Suprapubic skin (tissue), 4 donors: Measurements from ENCODE around the gene DMAC2L. TPM values are rescaled to one million over a fixed set of nuclear protein-coding genes. Genes with fewer than 3 reads are reported as not detected.

ENCODE experiments used
- DNase-seq, 2 donors: peaks; one replicate each; pipeline ENCODE4 v3.0.0-alpha.2; 2019; ENCODE audit warnings: low spot score in 2 of 2
- H3K27ac ChIP-seq: fragments of 200-600 bp; sonication (generic); one replicate; pipeline ENCODE4 v1.5.1; 2019
- H3K27me3 ChIP-seq: fragments of 200-600 bp; sonication (generic); one replicate; pipeline ENCODE4 v1.5.1; 2019
- H3K36me3 ChIP-seq: fragments of 200-600 bp; sonication (generic); one replicate; pipeline ENCODE4 v1.5.1; 2019
- H3K4me1 ChIP-seq: fragments of 200-600 bp; sonication (generic); one replicate; pipeline ENCODE4 v1.5.1; 2019
- H3K4me3 ChIP-seq: fragments of 200-600 bp; sonication (generic); one replicate; pipeline ENCODE4 v1.5.1; 2019; ENCODE audit warnings: mild to moderate bottlenecking
- H3K9me3 ChIP-seq: fragments of 200-600 bp; sonication (generic); one replicate; pipeline ENCODE4 v1.5.1; 2019
- CTCF ChIP-seq, 2 donors: fragments of 200-600 bp in 1 of 2; fragments of 450-650 bp in 1 of 2; sonication (generic) in 1 of 2; IDR thresholded peaks; one replicate each; pipeline ENCODE4 v1.5.1; 2016 to 2019; ENCODE audit warnings: antibody characterized with exemption in 2 of 2, mild to moderate bottlenecking in 1 of 2, moderate library complexity in 1 of 2
- EP300 ChIP-seq: sonication (generic); formaldehyde crosslinking; IDR thresholded peaks from one replicate; pipeline ENCODE4 v1.6.1; 2017; ENCODE audit warnings: antibody characterized with exemption
- POLR2A ChIP-seq, 2 donors: fragments of 450-650 bp; IDR thresholded peaks; one replicate each; pipeline ENCODE4 v1.6.1; 2017; ENCODE audit warnings: antibody characterized with exemption in 2 of 2, mild to moderate bottlenecking in 2 of 2, moderate library complexity in 2 of 2
- POLR2AphosphoS5 ChIP-seq, 3 donors: sonication (generic); formaldehyde crosslinking; IDR thresholded peaks; one replicate each; pipeline ENCODE4 v1.6.1; 2017; ENCODE audit warnings: antibody characterized with exemption in 3 of 3
- WGBS: methylation state at CpG from one replicate; pipeline ENCODE4 v1.1.5; 2018; 5-methylcytosine and 5-hydroxymethylcytosine counted together
- total RNA-seq, 4 donors: library from RNA; depleted of rRNA; stranded (reverse); fragments of >200 nt; gene quantifications; one replicate each; pipeline ENCODE4 v1.1.0, GENCODE V29; 2016

The DMAC2L gene
- total RNA-seq, 4 donors from 2014 or later, result 11.6 to 20.5 (median 18.3) TPM

GRCh38 chr14:50371546-50371945 is 59.4 kb downstream of the DMAC2L start:
- DNase-seq, result no peak
- no peaks in the 10 kb centered on the region for H3K9me3 ChIP-seq
- H3K36me3 ChIP-seq, result no peaks in the 10 kb centered on the region
- H3K27ac ChIP-seq, result no peak overlapping the region
- 86% methylated on average over 4 of the region's 4 CpGs for WGBS
- no peaks in the 10 kb centered on the region for H3K27me3 ChIP-seq
- H3K4me1 ChIP-seq, result no peaks in the 10 kb centered on the region
- TF ChIP-seq POLR2A (IDR thresholded peaks at IDR 0.05), result no peak
- TF ChIP-seq POLR2AphosphoS5 (IDR thresholded peaks at IDR 0.05), result no peak
- no peak for TF ChIP-seq EP300
- TF ChIP-seq CTCF (IDR thresholded peaks at IDR 0.05), result no peak
- no peak overlapping the region for H3K4me3 ChIP-seq

GRCh38 chr14:50373959-50374358 is 61.8 kb downstream of the DMAC2L start:
- WGBS, result 97% methylated on average over 3 of the region's 3 CpGs
- Histone ChIP-seq H3K27ac (no peak overlapping the region), H3K27me3 (no peaks in the 10 kb centered on the region), H3K9me3 (no peaks in the 10 kb centered on the region), H3K4me3 (no peak overlapping the region), H3K4me1 (no peaks in the 10 kb centered on the region), H3K36me3 (no peaks in the 10 kb centered on the region)
- DNase-seq, result no peak
- TF ChIP-seq POLR2A (IDR thresholded peaks at IDR 0.05) (no peak), POLR2AphosphoS5 (IDR thresholded peaks at IDR 0.05) (no peak), EP300 (no peak), CTCF (IDR thresholded peaks at IDR 0.05) (no peak)

- no peaks in the 10 kb centered on the region for H3K27me3 ChIP-seq
- H3K4me1 ChIP-seq, result no peaks in the 10 kb centered on the region
- no peak for DNase-seq
- H3K36me3 ChIP-seq, result no peaks in the 10 kb centered on the region
- no peaks in the 10 kb centered on the region for H3K9me3 ChIP-seq
- H3K4me3 ChIP-seq, result no peak overlapping the region
- H3K27ac ChIP-seq, result no peak overlapping the region
- over 99% methylated on average over 5 of the region's 5 CpGs for WGBS
- no peak for TF ChIP-seq POLR2AphosphoS5 (IDR thresholded peaks at IDR 0.05)
- no peak for TF ChIP-seq CTCF (IDR thresholded peaks at IDR 0.05)
- TF ChIP-seq EP300, result no peak
- TF ChIP-seq POLR2A (IDR thresholded peaks at IDR 0.05), result no peak
Measured at GRCh38 chr14:50375760-50376159, 63.6 kb downstream of the DMAC2L start.

Other genes with a start within 250 kb of the DMAC2L start
- gene VCPKMT, start 195.8 kb upstream of the DMAC2L start, total RNA-seq, result 10 to 100 TPM in 3 of 4 donors, 1 to 10 TPM in 1; 8.1 to 12.5 (median 11.9) TPM
- gene SOS2, start 80.7 kb upstream of the DMAC2L start, total RNA-seq, result 10 to 100 TPM; 22.5 to 40.8 (median 30.4) TPM
- gene L2HGDH, start 95 bp upstream of the DMAC2L start, total RNA-seq, result 10 to 100 TPM in 2 of 4 donors, 1 to 10 TPM in 2; 6.8 to 11.0 (median 9.2) TPM
- gene CDKL1, start 84.6 kb downstream of the DMAC2L start, total RNA-seq, result 10 to 100 TPM in 1 of 4 donors, 1 to 10 TPM in 3; 2.4 to 11.9 (median 5.2) TPM
- 100 to 1,000 TPM; 109 to 226 (median 125) TPM for gene MAP4K5, start 220.2 kb downstream of the DMAC2L start, total RNA-seq
- 10 to 100 TPM in 3 of 4 donors, 1 to 10 TPM in 1; 8.2 to 22.8 (median 14.5) TPM for gene ATL1, start 247.8 kb downstream of the DMAC2L start, total RNA-seq